ENCODE results near the gene EPOP. TPM values are rescaled to one million over a fixed set of nuclear protein-coding genes. Genes with fewer than 3 reads are reported as not detected.
A peak's percentile ranks its signal among the peaks of the same experiment; 100 is the strongest.

The EPOP gene
- 3.0 and 3.7 TPM in 2 replicates for total RNA-seq (2014; rRNA removed; shearing (Covaris generic))

DNA sequence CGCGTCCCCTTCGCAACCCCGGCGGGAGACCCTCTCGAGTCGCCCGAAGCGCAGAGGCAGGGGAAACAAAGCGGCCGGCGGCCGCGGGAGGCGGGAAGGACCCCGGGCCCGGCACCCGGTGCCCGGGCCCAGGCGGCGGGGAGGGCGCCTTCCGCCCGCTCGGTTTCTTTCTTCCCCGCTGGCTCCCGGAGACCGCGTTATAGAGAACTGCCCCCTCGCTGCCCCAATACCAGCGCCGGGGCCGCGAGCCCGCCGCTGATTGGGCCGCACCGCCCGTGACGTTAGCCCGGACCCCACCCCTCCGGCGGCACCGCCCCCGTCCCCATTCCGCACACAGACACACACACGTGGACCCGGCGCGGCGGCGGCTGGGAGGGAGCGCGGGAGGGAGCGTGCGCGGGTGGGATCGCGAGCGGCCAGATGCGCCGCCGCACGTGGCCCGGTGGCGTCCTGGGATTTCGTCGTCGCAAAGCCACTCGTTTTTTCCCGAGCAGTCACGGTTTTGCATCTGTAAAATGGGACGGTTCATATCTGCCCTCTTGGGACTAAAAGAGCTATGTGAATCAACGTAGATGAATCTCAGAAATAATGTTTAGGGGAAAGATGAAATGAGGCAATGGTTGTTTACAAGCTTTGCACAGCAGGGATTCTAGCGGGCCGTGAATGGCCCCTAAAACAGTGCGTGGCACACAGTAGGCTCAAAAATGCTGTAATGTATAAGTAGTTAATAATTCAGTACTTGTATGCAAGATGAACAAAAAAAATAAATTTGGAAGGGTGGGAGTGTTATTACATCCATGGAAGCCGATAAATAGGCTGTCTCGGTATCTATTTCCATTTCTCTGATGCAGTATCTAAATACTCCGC is at the start of gene EPOP:
EPOP (minus strand) TSS at position 209 of the 867 bp plus-strand sequence. CDS start 462 bp downstream, outside the sequence.
- DNase-seq (ENCODE audit: low spot score) = peak; percentile 61

DNA sequence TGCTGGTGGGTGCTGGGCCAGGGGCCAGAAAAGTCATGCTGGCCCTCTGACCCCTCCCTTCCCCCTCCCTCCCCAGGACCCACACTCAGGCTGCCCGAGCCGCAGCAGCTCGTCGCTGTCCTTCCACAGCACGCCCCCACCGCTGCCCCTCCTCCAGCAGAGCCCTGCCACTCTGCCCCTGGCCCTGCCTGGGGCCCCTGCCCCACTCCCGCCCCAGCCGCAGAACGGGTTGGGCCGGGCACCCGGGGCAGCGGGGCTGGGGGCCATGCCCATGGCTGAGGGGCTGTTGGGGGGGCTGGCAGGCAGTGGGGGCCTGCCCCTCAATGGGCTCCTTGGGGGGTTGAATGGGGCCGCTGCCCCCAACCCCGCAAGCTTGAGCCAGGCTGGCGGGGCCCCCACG is 47.0 kb upstream of the EPOP start:
- no peak for DNase-seq (ENCODE audit: low spot score)

DNA sequence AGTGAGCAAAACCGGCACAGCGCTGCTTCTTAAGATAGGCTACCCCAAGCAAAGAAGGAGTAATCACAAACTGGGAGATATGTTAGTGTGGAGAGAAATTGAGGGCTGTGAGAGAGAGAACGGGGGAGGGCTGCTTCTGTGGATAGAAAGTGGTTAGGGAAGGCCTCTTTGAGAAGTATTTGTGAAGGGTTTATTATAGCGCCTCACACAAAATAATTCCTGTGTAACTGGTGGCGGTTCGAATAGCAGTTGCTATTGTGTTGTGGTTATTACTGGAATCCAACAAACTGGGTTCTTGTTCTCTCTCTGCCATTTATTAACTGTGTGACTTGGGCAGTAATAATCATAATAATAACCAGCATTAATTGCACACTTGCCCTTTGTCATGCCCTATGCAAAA is 46.2 kb upstream of the EPOP start:
- DNase-seq (ENCODE audit: low spot score) = no peak

DNA sequence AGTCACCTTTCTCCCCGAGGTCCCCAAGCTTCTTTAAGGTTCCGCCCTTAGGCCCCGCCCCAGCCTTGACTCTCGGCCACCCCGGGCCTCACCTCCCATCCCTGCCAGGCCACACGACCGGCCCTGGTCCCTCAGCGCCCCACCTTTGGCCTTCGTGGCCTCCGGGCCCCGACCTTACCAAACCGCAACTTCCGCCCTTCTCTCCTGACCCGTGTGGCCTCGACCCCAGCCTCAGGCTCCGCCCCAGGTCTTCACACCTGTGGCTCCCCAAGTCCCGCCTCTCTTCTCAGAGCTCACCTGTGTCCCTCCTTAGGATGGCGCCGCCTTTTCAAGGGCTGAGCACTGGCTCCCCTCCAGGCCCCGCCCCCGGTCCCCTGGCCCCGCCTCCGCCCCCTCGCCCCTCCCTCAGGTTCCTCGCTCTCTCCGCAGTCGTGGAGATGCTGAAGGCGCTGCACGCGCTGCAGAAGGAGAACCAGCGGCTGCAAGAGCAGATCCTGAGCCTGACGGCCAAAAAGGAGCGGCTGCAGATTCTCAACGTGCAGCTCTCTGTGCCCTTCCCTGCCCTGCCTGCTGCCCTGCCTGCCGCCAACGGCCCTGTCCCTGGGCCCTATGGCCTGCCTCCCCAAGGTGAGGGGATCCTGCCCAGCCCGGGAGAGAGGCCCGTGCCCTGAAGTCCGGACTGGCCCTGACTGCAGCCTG is 45.3 kb upstream of the EPOP start:
- DNase-seq (ENCODE audit: low spot score) = no peak

DNA sequence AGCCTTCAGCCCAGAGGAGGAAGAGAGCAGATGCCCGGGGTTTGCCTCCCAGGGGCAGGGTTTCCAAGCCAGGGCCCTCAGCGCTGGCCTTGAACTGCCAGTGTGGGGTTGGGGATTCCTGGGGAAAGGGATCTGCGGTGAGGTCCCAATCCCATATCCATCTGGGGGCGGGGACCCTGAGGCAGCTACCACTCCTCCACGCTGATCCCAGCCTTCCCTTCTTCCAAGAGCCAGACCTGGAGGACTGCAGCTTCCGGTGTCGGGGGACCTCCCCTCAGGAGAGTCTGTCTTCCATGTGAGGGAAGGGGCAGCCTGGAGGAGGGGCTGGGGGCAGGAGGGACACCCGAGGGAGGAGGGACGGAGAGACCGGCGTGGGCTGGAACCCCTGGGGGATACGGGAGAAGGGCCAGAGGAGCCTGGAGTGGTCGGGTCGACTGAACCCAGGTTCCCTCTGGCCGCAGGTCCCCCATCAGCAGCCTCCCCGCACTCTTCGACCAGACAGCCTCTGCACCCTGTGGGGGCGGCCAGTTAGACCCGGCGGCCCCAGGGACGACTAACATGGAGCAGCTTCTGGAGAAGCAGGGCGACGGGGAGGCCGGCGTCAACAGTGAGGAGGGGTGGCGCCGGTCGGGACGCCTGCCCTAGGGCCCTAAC is 44.7 kb upstream of the EPOP start:
- DNase-seq (ENCODE audit: low spot score) = no peak

DNA sequence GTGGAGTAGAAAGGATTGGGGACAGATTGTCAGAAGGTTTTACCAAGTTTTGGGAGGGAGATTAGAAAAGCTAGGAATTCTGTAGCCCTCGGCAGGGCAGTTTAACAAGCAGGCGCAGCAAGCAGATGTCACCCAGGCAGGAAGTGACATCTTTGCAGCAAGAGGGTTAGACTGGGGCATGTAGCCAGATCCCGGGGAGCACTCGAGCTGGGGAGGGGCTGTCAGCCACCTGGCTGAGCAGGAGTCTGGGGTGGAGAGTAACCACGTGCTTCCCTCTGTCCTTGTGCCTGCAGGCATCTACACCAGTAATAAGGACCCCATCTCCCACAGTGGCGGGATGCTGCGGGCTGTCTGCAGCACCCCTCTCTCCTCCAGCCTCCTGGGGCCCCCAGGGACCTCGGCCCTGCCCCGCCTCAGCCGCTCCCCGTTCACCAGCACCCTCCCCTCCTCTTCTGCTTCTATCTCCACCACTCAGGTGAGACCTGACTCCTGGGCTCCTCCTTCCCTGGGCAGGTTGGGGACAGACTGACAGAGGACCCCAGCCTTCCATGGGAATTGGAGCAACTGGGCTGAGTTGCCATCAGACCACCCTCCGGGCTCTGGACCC is 42.5 kb upstream of the EPOP start:
- DNase-seq (ENCODE audit: low spot score) = no peak

DNA sequence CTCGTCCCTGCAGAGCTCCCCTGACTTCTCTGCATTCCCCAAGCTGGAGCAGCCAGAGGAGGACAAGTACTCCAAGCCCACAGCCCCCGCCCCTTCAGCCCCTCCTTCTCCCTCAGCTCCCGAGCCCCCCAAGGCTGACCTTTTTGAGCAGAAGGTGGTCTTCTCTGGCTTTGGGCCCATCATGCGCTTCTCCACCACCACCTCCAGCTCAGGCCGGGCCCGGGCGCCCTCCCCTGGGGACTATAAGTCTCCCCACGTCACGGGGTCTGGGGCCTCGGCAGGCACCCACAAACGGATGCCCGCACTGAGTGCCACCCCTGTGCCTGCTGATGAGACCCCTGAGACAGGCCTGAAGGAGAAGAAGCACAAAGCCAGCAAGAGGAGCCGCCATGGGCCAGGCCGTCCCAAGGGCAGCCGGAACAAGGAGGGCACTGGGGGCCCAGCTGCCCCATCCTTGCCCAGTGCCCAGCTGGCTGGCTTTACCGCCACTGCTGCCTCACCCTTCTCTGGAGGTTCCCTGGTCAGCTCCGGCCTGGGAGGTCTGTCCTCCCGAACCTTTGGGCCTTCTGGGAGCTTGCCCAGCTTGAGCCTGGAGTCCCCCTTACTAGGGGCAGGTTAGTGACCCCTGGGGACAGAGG is 41.7 kb upstream of the EPOP start:
- no peak for DNase-seq (ENCODE audit: low spot score)

DNA sequence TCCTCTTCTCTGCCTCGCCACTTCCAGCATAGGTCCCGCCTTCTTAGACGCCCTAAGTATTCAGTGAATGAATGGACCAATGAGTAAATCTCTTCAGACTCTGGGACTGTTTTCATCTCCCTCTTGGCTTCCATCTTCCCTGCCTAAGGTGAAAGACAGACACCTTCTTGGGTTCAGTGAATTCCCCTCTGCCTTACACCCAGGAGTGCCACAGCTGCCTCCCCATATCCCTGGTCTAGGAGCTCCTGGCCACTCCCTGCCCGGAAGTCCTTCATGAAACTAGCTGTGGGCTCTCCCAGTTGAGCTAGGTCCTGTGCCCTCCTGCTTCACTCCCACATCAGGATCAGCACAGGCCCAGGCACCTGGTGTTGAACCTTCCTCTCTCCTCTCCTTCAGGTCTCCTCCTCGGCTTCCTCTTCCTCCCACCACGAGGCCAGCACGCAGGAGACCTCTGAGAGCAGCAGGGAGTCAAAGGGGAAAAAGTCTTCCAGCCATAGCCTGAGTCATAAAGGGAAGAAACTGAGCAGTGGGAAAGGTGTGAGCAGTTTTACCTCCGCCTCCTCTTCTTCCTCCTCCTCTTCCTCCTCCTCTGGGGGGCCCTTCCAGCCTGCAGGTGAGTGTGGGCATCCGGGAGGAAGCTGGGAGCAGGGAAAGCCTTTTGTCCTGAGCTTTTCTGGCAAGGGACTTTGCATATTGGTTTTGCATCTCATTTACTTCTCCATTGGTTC is 40.6 kb upstream of the EPOP start:
- DNase-seq (ENCODE audit: low spot score) = no peak

DNA sequence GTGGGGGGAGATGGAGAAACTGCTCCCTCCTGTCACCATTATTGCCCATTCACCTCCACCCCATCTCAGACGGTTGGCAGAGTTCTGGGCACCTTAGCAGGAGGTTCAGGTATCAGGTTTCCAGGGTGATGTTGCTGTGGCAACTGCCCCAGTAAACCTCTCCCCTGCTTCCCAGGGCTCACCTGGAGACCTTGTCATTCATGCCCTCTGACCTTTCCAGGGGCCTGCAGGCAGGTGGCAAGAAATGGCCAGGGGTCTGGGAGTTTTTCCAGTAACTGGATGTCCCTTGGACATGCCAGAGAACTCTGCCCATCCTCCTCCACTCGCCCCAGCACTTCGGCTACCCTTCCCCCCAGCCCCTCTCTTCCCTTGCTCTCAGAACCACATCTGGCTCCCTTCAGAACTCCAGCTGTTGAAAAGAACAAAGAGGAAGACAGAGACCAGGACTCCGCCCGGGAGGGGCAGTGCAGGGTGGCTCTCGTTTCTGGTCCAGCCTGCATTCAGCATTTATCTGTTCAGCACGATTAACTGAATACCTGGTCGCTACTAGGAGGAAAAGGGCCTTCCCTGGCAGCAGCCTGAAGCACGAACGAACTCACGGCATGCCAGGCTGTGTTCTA is 38.8 kb upstream of the EPOP start:
- no peak for DNase-seq (ENCODE audit: low spot score)

DNA sequence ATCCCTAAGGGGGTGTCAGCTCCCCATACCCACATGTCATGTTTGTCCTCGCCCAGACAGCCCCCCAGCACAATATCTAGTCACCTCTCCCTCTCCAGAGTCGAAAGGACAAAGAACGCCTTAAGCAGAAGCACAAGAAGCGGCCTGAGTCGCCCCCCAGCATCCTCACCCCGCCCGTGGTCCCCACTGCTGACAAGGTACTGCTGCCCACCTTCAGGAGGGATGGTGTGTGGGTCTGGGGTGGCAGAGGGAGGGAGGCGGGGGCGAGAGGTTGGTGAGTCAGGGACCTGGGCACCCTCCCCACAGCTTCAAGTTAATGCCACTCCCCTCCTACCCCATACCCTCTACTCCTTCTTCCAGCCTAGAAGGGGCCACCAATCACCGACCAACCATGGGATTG is 37.8 kb upstream of the EPOP start:
- no peak for DNase-seq (ENCODE audit: low spot score)

DNA sequence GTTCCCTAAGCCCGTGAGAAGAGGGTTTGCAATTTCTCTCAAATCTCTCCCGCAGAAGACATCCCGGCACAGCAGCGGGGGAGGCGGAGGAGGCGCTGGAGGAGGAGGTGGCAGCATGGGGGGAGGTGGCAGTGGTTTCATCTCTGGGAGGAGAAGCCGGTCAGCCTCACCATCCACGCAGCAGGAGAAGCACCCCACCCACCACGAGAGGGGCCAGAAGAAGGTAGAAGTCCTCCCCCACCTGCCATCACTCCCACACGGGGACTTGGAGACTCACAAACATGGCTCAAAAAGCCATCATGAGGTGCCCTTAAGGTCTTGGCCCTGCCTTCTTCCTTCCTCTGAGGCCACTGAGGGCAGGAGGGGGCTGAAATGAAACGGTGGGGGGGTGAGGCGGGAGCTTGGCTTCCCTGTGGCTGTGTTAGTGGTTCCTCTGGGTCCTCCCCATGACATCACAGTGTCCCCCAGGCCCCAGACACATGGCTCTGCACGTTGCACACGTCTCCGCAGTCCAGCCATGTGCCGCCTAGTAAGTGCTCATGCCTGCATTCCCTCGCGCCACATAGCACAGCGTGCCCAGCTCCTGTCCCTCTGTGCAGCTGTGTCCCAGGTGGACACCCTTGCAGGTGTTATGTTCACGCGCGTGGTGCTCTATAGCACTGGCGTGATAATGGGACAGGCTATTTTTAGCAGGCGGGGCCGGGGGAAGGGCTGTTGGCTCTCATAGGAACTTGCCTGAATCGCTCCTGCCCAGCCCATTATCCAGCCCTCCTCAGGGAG is 37.2 kb upstream of the EPOP start:
- no peak for DNase-seq (ENCODE audit: low spot score)

DNA sequence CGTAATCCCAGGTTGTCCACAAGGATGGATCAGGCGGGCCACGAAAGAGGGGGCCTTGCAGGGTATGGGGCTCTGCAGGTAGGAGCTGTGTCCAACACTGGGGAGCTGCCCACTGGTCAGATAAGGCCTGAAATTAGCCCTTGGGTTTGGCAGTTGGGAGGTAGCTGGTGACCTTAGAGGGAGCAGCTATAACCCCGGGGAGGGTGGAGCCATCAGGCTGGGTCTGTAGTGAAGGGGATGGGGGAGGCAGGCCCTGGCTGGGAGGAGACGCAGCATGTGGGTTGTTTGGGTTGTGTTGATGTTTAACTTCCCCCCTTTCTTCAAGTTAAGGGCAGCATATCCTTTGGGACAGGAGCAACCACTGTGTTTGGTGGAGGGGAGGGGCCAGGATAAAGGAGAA is 36.2 kb upstream of the EPOP start:
- DNase-seq (ENCODE audit: low spot score) = no peak

DNA sequence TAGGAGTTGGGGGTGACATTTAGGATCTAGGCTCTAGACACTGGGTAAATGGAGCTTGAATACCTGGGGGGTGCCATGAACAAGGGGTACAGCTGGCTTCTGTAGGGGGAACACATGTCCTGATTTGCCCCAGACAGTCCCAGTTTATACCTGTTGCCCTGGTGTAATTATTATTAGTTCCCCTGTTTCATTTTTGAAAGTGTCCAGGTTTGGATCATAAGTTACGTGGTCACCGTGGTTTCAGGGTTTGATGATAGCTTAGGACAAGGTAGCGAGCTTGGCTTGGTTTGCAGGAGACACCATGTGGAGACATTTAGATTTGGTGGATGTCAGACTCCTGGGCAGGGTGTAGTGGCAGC is 35.8 kb upstream of the EPOP start:
- no peak for DNase-seq (ENCODE audit: low spot score)

DNA sequence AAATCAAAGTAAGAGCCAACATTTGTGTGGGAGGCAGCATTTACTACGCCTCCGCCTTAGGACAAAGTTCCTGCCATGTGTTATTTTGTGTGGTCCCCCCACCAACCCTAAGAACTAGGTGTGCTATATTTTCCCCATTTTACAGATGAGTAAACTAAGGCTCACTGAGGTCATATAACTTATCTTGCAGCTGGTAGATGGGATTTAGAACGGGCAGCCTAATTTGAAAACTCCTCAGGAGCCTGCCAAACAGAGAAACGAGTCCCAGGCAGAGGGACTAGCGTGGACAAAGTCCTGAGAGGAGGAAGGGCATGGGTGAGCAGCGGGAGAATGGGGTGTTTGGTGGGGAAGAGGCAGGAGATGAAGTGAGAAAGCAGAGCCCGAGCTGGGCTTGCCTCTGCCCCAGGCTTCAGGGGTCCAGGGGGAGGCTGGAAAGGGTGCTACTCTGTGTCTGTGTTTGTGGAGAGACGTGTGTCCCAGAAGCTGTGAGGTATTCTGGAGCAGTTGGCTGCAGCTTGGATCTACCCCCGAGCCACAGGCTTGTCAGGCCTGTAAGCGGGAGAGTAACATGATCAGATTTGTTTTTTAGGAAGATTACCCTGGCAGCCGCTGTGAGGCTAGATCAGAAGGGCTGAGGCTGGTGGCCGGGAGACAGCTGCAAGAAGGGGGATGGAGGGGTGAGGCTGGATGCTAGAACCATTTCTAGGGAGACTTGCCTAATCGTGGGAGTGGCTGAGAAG is 35.3 kb upstream of the EPOP start:
- no peak for DNase-seq (ENCODE audit: low spot score)

DNA sequence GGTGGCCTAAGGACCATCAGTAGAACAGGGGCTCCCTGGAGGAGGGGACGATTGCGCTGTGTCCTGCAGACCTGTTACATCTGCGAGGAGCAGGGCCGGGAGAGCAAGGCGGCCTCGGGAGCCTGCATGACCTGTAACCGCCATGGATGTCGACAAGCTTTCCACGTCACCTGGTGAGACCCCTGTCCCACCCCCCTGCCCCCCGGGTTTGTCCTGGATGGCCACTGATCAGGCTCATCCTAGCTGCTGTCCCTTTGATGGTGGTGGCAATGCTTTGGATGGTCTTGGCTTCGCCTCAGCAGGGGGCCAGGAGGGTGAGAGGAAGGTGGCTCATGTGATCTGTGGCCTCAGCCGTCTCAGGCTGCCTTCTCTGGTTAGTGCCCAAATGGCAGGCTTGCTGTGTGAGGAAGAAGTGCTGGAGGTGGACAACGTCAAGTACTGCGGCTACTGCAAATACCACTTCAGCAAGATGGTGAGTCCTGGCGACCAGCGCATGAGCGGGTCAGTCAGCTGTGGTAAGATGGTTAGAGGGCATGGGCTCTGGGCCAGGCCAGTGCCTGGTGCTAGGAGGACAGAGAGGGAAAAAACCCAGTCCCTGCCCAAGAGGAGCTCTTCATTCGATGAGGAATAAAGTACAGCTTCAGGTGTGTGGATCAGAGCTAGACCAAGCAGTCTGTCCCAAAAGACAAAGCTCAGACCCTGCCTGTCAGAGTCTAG is 34.5 kb upstream of the EPOP start:
- no peak for DNase-seq (ENCODE audit: low spot score)

DNA sequence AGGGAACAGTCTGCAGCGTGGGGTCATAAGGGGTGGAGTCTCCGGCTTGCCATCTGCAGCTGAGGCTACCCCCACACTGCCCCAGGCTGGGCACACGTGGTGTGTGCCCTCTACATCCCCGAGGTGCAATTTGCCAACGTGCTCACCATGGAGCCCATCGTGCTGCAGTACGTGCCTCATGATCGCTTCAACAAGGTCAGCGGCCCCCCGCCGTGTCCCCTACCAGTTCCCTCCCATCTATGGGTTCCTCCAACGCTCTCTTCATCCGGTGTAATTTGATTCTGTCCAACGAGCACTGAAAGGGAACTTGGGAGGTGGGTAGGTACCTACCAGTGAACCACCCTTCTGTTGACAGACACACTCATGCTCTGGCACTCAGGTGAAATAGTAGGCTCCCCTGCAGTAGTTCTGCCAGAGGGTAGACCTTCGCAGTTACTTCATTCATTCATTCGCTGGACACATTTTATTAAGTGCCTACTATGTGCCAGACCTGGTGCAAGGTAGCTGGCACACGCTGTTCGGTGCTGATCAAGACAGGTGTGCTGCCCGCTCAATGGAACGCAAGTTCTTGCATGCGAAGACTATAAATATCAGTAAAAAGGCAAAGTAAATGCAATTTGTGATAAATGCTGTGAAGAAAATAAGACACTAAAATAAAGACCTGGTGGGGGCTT is 33.1 kb upstream of the EPOP start:
- no peak for DNase-seq (ENCODE audit: low spot score)

DNA sequence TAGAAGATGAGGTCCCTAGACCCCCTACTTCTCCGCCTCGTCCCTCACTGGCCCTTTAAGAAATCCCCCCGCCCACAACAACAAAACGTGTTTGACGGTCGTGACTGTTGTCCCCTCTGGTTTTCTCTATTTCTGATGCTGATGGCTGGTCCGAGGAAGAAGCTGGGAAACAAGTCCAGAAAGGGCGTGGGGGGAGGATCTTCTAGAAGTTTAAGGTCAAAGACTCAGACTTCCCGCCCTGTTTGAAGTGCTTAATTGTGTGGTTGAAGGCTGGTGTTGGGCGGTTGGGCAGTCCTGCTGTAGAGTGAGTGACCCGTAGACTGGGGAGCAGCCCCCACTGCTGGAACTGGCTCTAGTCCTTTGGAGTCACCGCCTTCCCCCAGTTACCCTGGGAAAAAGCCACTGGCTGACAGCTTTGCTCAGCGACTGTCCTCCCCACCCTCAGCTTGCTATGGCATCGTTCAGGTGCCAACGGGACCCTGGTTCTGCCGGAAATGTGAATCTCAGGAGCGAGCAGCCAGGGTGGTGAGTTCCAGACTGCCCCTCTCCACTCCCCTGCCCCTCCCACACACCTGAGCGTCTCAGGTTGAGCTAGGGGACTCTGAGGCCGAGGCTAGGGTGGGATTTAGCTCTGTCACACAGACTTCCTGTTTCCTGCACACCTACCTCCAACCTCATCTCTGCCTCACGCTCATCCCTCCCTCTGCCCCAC is 31.9 kb upstream of the EPOP start:
- no peak for DNase-seq (ENCODE audit: low spot score)
